ENCODE measurements around the gene PITPNM3.

- TF ChIP-seq CTCF (IDR thresholded peaks at IDR 0.05; ENCODE audit: poor library complexity): peak; percentile 46
- no peak for TF ChIP-seq EZH2phosphoT487 (IDR thresholded peaks at IDR 0.05; ENCODE audit: low read depth, severe bottlenecking, unreplicated experiment)
- TF ChIP-seq EZH2 (IDR thresholded peaks at IDR 0.05; ENCODE audit: borderline replicate concordance): no peak
Measured at GRCh38 chr17:6413065-6413464, 143.3 kb downstream of the PITPNM3 start.

Measured in hepatocyte (in vitro differentiated cells).